GM19463 (cell line): ENCODE results near the gene ECSCR.
"Not testable (repeated sequence)": the region's sequence is repeated elsewhere in the genome, so short reads cannot be mapped to it uniquely, and the experiment has no call there.

Experiments
- ATAC-seq: cut with Tn5 transposase; IDR thresholded peaks from one replicate; pipeline ENCODE4 v1.9.1; 2021; ENCODE audit warnings: mild to moderate bottlenecking, moderate library complexity; ENCODE audit not compliant: unreplicated experiment

ECSCR gene, protein sequence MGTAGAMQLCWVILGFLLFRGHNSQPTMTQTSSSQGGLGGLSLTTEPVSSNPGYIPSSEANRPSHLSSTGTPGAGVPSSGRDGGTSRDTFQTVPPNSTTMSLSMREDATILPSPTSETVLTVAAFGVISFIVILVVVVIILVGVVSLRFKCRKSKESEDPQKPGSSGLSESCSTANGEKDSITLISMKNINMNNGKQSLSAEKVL

GRCh38 chr5:139462586-139463276, at the start of gene ECSCR:
ECSCR (minus strand) TSS chr5:139462743; CDS start chr5:139462670, 73 bp downstream.
- ATAC-seq: no peak

DNA sequence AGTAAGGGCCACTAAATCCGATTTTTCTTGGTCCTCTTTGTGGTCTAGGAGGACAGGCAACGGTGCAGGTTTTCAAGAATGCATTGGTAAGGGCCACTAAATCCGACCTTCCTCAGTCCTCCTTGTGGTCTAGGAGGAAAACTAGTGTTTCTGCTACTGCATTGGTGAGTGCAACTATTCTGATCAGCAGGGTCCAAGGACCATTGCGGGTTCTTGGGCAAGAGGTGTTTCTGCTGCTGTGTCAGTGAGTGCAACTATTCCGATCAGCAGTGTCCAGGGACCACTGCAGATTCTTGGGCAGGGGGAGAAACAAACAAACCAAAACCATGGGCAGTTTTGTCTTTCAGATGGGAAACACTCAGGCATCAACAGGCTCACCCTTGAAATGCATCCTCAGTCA, 42.2 kb upstream of the ECSCR start:
- not testable (repeated sequence) for ATAC-seq

GRCh38 chr5:139503879-139504278, 41.3 kb upstream of the ECSCR start:
- not testable (repeated sequence) for ATAC-seq

DNA sequence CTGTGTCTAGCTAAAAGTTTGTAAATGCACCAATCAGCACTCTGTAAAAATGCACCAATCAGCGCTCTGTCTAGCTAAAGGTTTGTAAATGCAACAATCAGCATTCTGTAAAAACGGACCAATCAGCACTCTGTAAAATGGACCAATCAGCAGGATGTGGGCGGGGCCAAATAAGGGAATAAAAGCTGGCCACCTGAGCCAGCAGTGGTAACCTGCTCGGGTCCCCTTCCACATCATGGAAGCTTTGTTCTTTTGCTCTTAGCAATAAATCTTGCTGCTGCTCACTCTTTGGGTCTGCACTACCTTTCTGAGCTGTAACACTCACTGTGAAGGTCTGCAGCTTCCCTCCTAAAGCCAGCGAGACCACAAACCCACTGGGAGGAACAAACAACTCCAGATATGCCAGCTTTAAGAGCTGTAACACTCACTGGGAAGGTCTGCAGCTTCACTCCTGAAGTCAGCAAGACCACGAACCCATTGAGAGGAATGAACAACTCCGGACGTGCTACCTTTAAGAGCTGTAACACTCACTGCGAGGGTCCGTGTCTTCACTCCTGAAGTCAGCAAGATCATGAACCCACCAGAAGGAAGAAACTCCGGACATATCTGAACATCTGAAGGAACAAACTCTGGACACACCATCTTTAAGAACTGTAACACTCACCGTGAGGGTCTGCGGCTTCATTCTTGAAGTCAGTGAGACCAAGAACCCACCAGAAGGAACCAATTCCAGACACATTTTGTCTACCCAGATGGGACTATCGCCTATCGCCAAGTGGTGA, 40.7 kb upstream of the ECSCR start:
- ATAC-seq: not testable (repeated sequence)

GRCh38 chr5:139501381-139501780, 38.8 kb upstream of the ECSCR start:
- no peak for ATAC-seq

- no peak for ATAC-seq
Measured at GRCh38 chr5:139495638-139496435, 33.3 kb upstream of the ECSCR start.

- no peak for ATAC-seq
Measured at GRCh38 chr5:139494832-139495231, 32.3 kb upstream of the ECSCR start.

DNA sequence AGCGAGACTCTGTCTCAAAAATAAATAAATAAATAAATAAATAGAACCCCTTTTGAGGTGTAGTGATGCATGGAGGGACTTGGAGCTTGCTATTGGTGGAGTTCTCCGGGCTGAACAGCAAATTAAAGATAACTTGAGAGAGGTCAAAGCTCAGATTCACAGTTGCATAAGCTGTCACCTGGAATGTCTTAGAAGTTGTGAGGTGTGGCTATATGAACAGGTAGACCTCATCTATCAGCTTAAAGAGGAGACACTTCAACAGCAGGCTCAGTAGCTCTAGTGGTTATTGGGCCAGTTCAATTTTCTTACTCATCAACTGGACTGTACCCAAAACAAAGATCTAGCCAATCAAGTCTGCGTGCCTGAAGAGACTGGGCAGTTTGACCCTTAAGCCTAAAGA, 31.7 kb upstream of the ECSCR start:
- no peak for ATAC-seq

- ATAC-seq: no peak
Measured at GRCh38 chr5:139492700-139493192, 30.2 kb upstream of the ECSCR start.

GRCh38 chr5:139488260-139488659, 25.7 kb upstream of the ECSCR start:
- ATAC-seq: no peak

- no peak for ATAC-seq
Measured at GRCh38 chr5:139486201-139486600, 23.7 kb upstream of the ECSCR start.

- not testable (repeated sequence) for ATAC-seq
Measured at GRCh38 chr5:139482890-139483208, 20.3 kb upstream of the ECSCR start.

DNA sequence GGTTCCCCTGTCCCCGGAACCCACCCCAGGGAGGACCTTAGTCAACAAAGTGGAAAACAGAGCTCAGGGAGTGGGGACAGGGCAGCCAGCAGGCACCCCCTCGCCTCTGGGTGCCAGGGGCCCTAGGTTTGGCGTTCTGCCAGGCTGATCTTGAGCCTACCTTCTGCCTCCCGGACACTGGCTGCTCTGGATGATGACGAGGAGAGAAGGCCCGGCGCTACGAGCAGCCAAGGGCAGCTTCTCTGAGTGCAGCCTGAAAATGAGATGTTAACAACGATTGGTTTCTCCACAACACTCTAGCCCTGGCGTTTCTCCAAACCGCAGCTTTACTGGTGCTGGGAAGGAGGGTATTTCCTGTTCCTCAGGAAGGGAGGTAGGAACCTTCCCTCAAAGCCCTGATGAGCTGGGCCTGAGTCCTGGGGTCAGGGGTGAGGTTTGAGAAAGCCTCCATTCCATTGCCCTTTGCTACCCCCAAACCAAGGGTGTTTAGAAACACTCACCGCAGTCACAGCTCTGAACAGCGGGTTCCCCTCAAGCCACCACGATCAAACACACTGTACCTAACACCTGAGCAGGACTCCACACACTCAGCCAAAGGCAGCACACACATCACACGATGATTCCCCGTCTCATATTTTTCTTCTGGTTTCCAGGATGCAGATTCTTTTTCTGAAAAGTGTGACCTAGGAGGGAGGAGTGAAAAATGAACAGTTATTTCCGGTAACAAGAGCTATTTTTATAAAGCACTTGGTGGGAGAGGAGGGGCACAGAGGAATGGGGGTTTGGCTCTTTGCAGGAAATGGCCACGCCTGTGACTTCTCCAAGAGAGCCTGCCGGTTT, 19.7 kb upstream of the ECSCR start, which contains the start of gene STING1:
Gene STING1, minus strand, starts transcription at position 709 of the 840 bp plus-strand sequence. CDS start 1,054 bp downstream, outside the sequence.
- ATAC-seq: no peak

DNA sequence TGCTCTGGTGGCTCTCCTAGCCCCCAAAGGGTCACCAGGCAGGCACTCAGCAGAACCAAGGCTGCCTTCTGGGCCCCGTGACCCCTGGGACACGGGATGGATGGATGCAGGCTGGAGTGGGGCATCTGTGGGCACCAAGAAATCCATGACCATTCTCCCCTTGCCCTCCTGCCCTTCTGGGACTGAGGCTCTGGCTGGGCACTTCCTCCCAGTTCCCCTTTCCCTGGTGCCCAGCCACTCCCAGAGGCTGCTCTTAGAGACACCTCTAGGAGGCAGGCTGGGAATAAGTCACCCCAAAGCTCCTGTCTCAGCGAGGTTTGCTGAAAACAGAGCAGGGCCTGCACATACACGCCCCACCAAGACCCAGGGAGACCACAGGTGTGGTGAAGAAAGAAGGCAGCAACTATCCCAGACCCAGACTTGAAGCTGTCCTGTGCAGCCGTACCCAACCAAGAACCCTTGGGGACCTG, 19.1 kb upstream of the ECSCR start:
- ATAC-seq: no peak

- ATAC-seq: no peak
Measured at GRCh38 chr5:139481122-139481533, 18.6 kb upstream of the ECSCR start.

GRCh38 chr5:139479729-139480128, 17.2 kb upstream of the ECSCR start:
- ATAC-seq: not testable (repeated sequence)

GRCh38 chr5:139478657-139479423, 16.3 kb upstream of the ECSCR start:
- not testable (repeated sequence) for ATAC-seq

DNA sequence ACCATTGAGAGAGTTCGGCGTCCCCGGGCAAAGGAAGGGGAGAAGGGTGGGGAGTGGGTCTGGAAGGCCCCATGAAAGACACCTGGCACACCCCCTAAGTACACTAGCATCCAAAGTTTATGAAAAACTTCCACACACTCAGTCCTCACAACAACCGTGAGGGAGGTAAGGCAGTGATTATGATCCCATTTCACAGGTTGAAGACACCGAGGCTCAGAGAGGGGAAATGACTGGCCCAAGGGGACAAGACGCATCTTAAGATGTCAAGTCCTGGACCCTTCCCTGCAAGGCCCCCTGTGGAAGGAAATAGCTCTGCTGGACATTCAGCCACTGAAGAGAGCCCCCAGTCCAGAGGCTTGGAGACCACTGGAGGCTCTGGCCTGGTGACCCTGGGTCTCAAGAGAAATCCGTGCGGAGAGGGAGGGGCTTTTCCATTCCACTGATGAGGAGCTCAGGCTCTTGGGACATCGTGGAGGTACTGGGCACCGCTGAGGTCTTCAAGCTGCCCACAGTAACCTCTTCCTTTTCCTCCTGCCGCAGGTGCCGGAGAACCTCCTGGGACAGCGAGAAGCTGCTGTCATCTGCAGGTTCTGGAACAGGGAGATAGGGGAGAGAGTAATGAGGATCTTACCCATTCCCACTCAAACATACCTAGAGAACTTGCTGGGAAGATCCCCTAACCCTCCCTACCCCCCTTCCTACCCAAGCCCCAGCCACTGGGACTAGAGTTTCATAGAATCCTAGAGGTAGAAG, 13.5 kb upstream of the ECSCR start:
- no peak for ATAC-seq
